HepG2 (cell line): ENCODE data around the gene CRYBA1. TPM values are rescaled to one million over a fixed set of nuclear protein-coding genes. Genes with fewer than 3 reads are reported as not detected.

Experiments
- EP300 ChIP-seq, 3 experiments: sonication (generic) in 1 of 3; formaldehyde crosslinking in 1 of 3; IDR thresholded peaks; 2 replicates each; pipeline versions ENCODE4 v1.5.1 to v1.6.1; 2011 to 2020; ENCODE audit warnings: low read depth in 2 of 3, low read length in 2 of 3, borderline replicate concordance in 1 of 3, improper control_type of control experiment in 1 of 3, mild to moderate bottlenecking in 1 of 3, missing genetic modification reagents in 1 of 3, moderate library complexity in 1 of 3
- IKZF5 ChIP-seq: IDR thresholded peaks from 2 replicates; pipeline ENCODE4 v1.6.1; 2018; ENCODE audit warnings: missing genetic modification reagents, mild to moderate bottlenecking, missing compliant biosample characterization
- MATR3 ChIP-seq: sonication (generic); formaldehyde crosslinking; IDR thresholded peaks from 2 replicates; pipeline ENCODE4 v1.4.0; 2020; ENCODE audit warnings: missing genetic modification reagents
- NAIF1 ChIP-seq: sonication (generic); formaldehyde crosslinking; IDR thresholded peaks from 2 replicates; pipeline ENCODE4 v1.5.0; 2020; ENCODE audit warnings: mild to moderate bottlenecking, missing genetic modification reagents, borderline replicate concordance
- PCBP2 ChIP-seq: fragments of 200-400 bp; formaldehyde crosslinking; optimal IDR thresholded peaks from 2 replicates; pipeline ENCODE3; 2018; ENCODE audit warnings: low read length, low read depth; ENCODE audit not compliant: poor library complexity, severe bottlenecking
- RFXANK ChIP-seq: IDR thresholded peaks from 2 replicates; pipeline ENCODE4 v1.6.1; 2016
- SIX1 ChIP-seq: sonication (generic); formaldehyde crosslinking; IDR thresholded peaks from 2 replicates; pipeline ENCODE4 v1.4.0; 2020; ENCODE audit warnings: missing genetic modification reagents, borderline replicate concordance
- STAT5B ChIP-seq: sonication (generic); formaldehyde crosslinking; IDR thresholded peaks from 2 replicates; pipeline ENCODE4 v1.4.0; 2020; ENCODE audit warnings: missing genetic modification reagents
- TBX2 ChIP-seq: sonication (generic); formaldehyde crosslinking; IDR thresholded peaks from 2 replicates; pipeline ENCODE4 v1.5.0; 2020; ENCODE audit warnings: missing genetic modification reagents, mild to moderate bottlenecking, borderline replicate concordance
- XRCC5 ChIP-seq: fragments of 200-400 bp; formaldehyde crosslinking; optimal IDR thresholded peaks from 2 replicates; pipeline ENCODE3; 2017; ENCODE audit warnings: mild to moderate bottlenecking, low read length
- ZBED4 ChIP-seq: sonication (generic); formaldehyde crosslinking; IDR thresholded peaks from 2 replicates; pipeline ENCODE4 v1.4.0; 2020; ENCODE audit warnings: missing genetic modification reagents, borderline replicate concordance
- ZBTB25 ChIP-seq: IDR thresholded peaks from 2 replicates; pipeline ENCODE4 v1.6.1; 2018; ENCODE audit warnings: missing genetic modification reagents
- ZBTB33 ChIP-seq: sonication (generic); formaldehyde crosslinking; IDR thresholded peaks from 2 replicates; pipeline ENCODE4 v1.4.0; 2020; ENCODE audit warnings: missing genetic modification reagents
- ZNF251 ChIP-seq: sonication (generic); formaldehyde crosslinking; IDR thresholded peaks from 2 replicates; pipeline ENCODE4 v1.9.0; 2021; ENCODE audit warnings: mild to moderate bottlenecking, missing genetic modification reagents
- ZNF30 ChIP-seq: sonication (generic); formaldehyde crosslinking; IDR thresholded peaks from 2 replicates; pipeline ENCODE4 v1.5.0; 2020; ENCODE audit warnings: mild to moderate bottlenecking, missing genetic modification reagents
- ZNF333 ChIP-seq: sonication (generic); formaldehyde crosslinking; IDR thresholded peaks from 2 replicates; pipeline ENCODE4 v1.4.0; 2020; ENCODE audit warnings: mild to moderate bottlenecking, missing genetic modification reagents, borderline replicate concordance
- ZNF337 ChIP-seq: sonication (generic); formaldehyde crosslinking; IDR thresholded peaks from 2 replicates; pipeline ENCODE4 v1.5.1; 2020; ENCODE audit warnings: missing genetic modification reagents, low read depth, mild to moderate bottlenecking, borderline replicate concordance
- ZNF615 ChIP-seq: sonication (generic); formaldehyde crosslinking; IDR thresholded peaks from 2 replicates; pipeline ENCODE4 v1.5.0; 2020; ENCODE audit warnings: mild to moderate bottlenecking, missing genetic modification reagents, borderline replicate concordance
- ZNF704 ChIP-seq: sonication (generic); formaldehyde crosslinking; IDR thresholded peaks from 2 replicates; pipeline ENCODE4 v1.8.1; 2023; ENCODE audit warnings: mild to moderate bottlenecking, inconsistent platforms, moderate library complexity, missing genetic modification reagents, borderline replicate concordance
- polyA plus RNA-seq, 8 experiments: library from polyadenylated mRNA; depleted of rRNA in 3 of 8; stranded (reverse) in 7 of 8; unstranded in 1 of 8; fragments of >200 nt; fragmentation: Illumina TruSeq in 4 of 8; extraction: Trizol in 4 of 8; gene quantifications; 2 replicates each; pipeline versions ENCODE4 v1.2.1 to v1.2.3, GENCODE V29; 2011 to 2016; ENCODE audit warnings: low read depth in 4 of 8, missing spikeins in 1 of 8, mixed read lengths in 1 of 8; ENCODE audit not compliant: insufficient read depth in 1 of 8
- total RNA-seq, 5 experiments: library from RNA; depleted of rRNA; stranded (reverse); fragments of >200 nt; fragmentation: Illumina TruSeq; extraction: Trizol; gene quantifications; 2 replicates each; pipeline ENCODE4 v1.2.3, GENCODE V29; 2016; ENCODE audit warnings: low read depth in 1 of 5

CRYBA1 gene
- total and polyA plus RNA-seq, 2 of the 13 experiments (the other 11 are each of a cell fraction or from before 2014, with no cell fraction given): not detected

GRCh38 chr17:29293890-29294579, 47.4 kb downstream of the CRYBA1 start, which contains the start of gene NUFIP2 (continued):
- TF ChIP-seq ZNF704 (peak; percentile 67), ZNF615 (CRISPR knock-in tag) (no peak), PCBP2 (no peak), EP300 (IDR thresholded peaks at IDR 0.05; ENCODE audit: low read depth in 2 of 2, low read length in 2 of 2) (no peak), EP300 (CRISPR knock-in tag; IDR thresholded peaks at IDR 0.05; ENCODE audit: borderline replicate concordance) (peak; percentile 25; the same call in 1 of the 2 replicates), TBX2 (peak; percentile 73), STAT5B (CRISPR knock-in tag) (no peak), MATR3 (CRISPR knock-in tag) (no peak), ZBTB33 (CRISPR knock-in tag) (peak; percentile 65), XRCC5 (no peak), ZBED4 (no peak), NAIF1 (no peak), ZNF251 (CRISPR knock-in tag) (0 out of 2 replicates have a peak, but pooled peaks have one; percentile 42), ZNF333 (CRISPR knock-in tag) (no peak), RFXANK (no peak), SIX1 (CRISPR knock-in tag) (no peak), ZNF337 (CRISPR knock-in tag) (0 out of 2 replicates have a peak, but pooled peaks have one; percentile 31), IKZF5 (CRISPR knock-in tag) (peak; percentile 79), ZNF30 (CRISPR knock-in tag) (no peak), ZBTB25 (CRISPR knock-in tag) (peak; percentile 85; the same call in 1 of the 2 replicates)
